Mesendoderm (in vitro differentiated cells): Measurements from ENCODE around the gene POLDIP2.
A peak's percentile ranks its signal among the peaks of the same experiment; 100 is the strongest.

ENCODE experiments used
- DNase-seq: peaks from one replicate; pipeline ENCODE4 v3.0.0; 2013
- H2AK5ac ChIP-seq: 2 replicates; pipeline ENCODE4 v1.6.1; 2013; ENCODE audit warnings: low read length, inconsistent platforms
- H2BK120ac ChIP-seq: 2 replicates; pipeline ENCODE4 v1.6.1; 2013; ENCODE audit warnings: low read depth, mild to moderate bottlenecking, low read length, moderate library complexity, mixed read lengths
- H2BK15ac ChIP-seq: replicated peaks from 2 replicates; pipeline ENCODE4 v1.6.1; 2013; ENCODE audit warnings: low read depth, mild to moderate bottlenecking, moderate library complexity
- H2BK5ac ChIP-seq: 2 replicates; pipeline ENCODE4 v1.6.1; 2013; ENCODE audit warnings: low read length, inconsistent platforms
- H3K18ac ChIP-seq: 2 replicates; pipeline ENCODE4 v1.6.1; 2013; ENCODE audit warnings: mild to moderate bottlenecking, low read length, mixed read lengths
- H3K23ac ChIP-seq: one replicate; pipeline ENCODE4 v1.6.1; 2013; ENCODE audit warnings: low read length
- H3K27ac ChIP-seq: 2 replicates; pipeline ENCODE4 v1.5.1; 2013; ENCODE audit warnings: low read depth, mild to moderate bottlenecking, inconsistent platforms, low read length, moderate library complexity
- H3K27me3 ChIP-seq: 2 replicates; pipeline ENCODE4 v1.6.1; 2013; ENCODE audit warnings: low read length, control low read depth, mild to moderate bottlenecking, inconsistent platforms; ENCODE audit not compliant: insufficient read depth, poor library complexity
- H3K36me3 ChIP-seq: 2 replicates; pipeline ENCODE4 v1.6.1; 2013; ENCODE audit warnings: low read length, inconsistent platforms; ENCODE audit not compliant: control insufficient read depth, insufficient read depth
- H3K4ac ChIP-seq: one replicate; pipeline ENCODE4 v1.6.1; 2013; ENCODE audit warnings: low read depth, mild to moderate bottlenecking, low read length, moderate library complexity
- H3K4me1 ChIP-seq: 2 replicates; pipeline ENCODE4 v1.6.1; 2013; ENCODE audit warnings: low read depth, low read length, inconsistent platforms; ENCODE audit not compliant: control insufficient read depth
- H3K4me2 ChIP-seq: 2 replicates; pipeline ENCODE4 v1.6.1; 2013; ENCODE audit warnings: low read length
- H3K4me3 ChIP-seq: 2 replicates; pipeline ENCODE4 v1.5.1; 2013; ENCODE audit warnings: mild to moderate bottlenecking, low read length
- H3K56ac ChIP-seq: one replicate; pipeline ENCODE4 v1.6.1; 2013; ENCODE audit warnings: low read length
- H3K79me1 ChIP-seq: 2 replicates; pipeline ENCODE4 v1.6.1; 2013; ENCODE audit warnings: low read length, inconsistent platforms
- H3K79me2 ChIP-seq: 2 replicates; pipeline ENCODE4 v1.6.1; 2013; ENCODE audit warnings: mild to moderate bottlenecking, low read length; ENCODE audit not compliant: control insufficient read depth, insufficient read depth
- H3K9ac ChIP-seq: 2 replicates; pipeline ENCODE4 v1.6.1; 2013; ENCODE audit warnings: low read length, inconsistent platforms
- H4K5ac ChIP-seq: one replicate; pipeline ENCODE4 v1.6.1; 2013; ENCODE audit warnings: low read length
- H4K8ac ChIP-seq: one replicate; pipeline ENCODE4 v1.6.1; 2013; ENCODE audit warnings: low read depth, mild to moderate bottlenecking, control low read depth, low read length, moderate library complexity
- WGBS: extraction: QIAGEN DNeasy Blood & Tissue Kit; methylation state at CpG from one replicate; pipeline ENCODE4 v1.1.7; 2013; ENCODE audit warnings: low lambda C conversion rate, missing lambda C conversion rate; ENCODE audit not compliant: insufficient coverage; ENCODE audit errors: extremely low coverage; 5-methylcytosine and 5-hydroxymethylcytosine counted together

POLDIP2 gene

DNA sequence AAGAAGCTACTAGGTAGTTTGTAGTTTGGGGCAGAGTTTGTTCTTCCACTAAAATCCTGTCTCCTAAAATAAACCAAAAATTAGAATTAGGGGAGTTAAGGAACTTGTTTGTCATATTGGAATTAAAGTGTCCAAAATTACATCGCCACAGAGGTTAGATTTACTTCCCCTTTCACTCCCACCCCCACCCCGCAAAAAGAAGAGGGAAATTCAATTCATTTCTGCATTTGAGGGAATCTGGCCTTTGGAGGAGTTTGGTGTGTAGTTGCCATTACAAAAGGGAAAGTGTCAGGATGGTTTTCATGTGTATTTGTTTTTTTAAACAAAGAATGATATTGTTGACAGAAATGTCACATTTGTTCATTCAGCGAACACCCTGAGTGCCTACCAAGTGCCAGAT, 32.5 kb downstream of the POLDIP2 start:
- Histone ChIP-seq H2BK120ac (no peak overlapping the region), H3K4me3 (no peak overlapping the region), H3K4me2 (no peak overlapping the region), H2AK5ac (no peak overlapping the region), H3K56ac (no peak overlapping the region), H3K79me2 (peaks cover 55% of the 10 kb centered on the region), H3K4me1 (peaks cover 5% of the 10 kb centered on the region), H3K9ac (peak overlapping the region; percentile 4), H3K4ac (no peak overlapping the region), H2BK15ac (no peak overlapping the region), H3K27ac (no peak overlapping the region), H3K18ac (no peak overlapping the region), H3K27me3 (no peaks in the 10 kb centered on the region), H3K79me1 (peaks cover 16% of the 10 kb centered on the region), H3K23ac (no peak overlapping the region), H4K5ac (no peak overlapping the region), H2BK5ac (no peak overlapping the region), H3K36me3 (peaks cover 11% of the 10 kb centered on the region), H4K8ac (no peak overlapping the region)
- DNase-seq, result no peak
- WGBS, result no CpG with 5 or more reads among the region's 3 CpGs

DNA sequence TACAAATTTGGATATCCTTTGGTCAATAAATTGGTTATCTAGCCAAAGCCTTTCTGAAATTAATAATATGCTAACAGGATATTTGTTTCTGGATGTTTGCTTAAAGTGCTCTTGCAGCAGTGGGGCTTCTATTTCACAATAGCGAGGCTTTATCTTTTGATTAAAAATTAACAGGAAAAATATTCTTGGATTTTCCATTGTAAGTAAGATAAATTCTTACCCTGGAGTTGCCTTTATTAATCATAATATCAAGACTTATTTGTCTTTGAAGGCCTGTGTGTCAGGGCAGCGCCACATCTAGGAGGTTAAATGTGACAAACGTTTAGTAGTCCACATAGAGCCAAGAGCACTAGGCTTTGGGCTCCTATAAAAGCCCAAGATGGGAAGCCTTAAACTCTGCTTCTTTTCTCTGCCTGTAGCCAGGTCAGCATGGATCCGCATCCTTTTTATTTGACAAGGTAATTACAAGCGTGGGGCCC, 33.0 kb downstream of the POLDIP2 start:
- DNase-seq, result no peak
- no peak overlapping the region for H4K5ac ChIP-seq

DNA sequence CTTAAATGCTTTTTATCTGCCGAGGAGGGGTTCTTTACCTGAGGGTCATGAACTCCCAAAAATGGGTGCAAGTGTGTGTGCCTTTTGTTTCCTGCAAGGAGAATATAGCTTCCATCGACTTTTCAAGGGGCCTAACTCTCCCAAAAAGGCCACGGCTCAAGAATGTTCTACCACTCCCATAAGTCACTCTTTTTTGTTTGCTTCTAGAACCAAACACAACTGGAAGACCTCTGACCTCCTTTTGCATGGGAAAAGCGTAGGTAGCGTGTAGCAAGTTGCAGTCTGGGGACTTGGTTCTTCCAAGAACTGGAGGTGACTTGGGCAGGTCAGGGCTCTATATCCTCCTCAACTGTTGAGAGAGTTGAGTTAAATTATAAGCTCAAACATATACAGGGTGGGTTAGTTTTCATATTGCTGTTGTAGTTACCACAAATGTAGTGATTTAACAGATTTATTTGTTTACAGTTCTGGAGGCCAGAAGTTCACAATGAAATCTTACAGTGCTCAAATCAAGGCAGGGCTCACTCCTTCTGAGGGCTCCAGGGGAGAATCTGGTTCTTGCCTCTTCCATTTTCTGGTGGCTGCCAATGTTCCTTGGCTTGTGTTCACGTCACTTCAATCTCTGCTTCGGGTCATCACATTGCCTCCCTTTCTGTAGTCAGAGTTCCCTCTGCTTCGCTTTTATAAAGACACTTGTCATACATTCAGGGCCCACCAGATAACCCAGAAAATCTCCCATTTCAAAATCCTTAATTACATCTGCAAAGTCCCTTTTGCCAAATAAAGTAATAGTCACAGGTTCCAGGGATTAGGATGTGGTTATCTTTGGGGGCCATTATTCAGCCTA, 36.9 kb downstream of the POLDIP2 start:
- H3K4me2 ChIP-seq, result peak overlapping the region; percentile 83
- H3K79me1 ChIP-seq, result peaks cover 11% of the 10 kb centered on the region
- H4K5ac ChIP-seq, result no peak overlapping the region
- no peak overlapping the region for H2BK15ac ChIP-seq
- H3K79me2 ChIP-seq, result peaks cover 56% of the 10 kb centered on the region
- peak overlapping the region; percentile 91 for H3K4me3 ChIP-seq
- H3K27ac ChIP-seq, result no peak overlapping the region
- H3K4ac ChIP-seq, result no peak overlapping the region
- no peak overlapping the region for H3K18ac ChIP-seq
- H2AK5ac ChIP-seq, result peak overlapping the region; percentile 40
- H3K36me3 ChIP-seq, result no peaks in the 10 kb centered on the region
- H3K9ac ChIP-seq, result peak overlapping the region; percentile 88
- H3K23ac ChIP-seq, result no peak overlapping the region
- no CpG with 5 or more reads among the region's 8 CpGs for WGBS
- no peak overlapping the region for H2BK120ac ChIP-seq
- peak overlapping the region; percentile 92 for H3K56ac ChIP-seq
- H2BK5ac ChIP-seq, result no peak overlapping the region
- H3K4me1 ChIP-seq, result peaks cover 7% of the 10 kb centered on the region
- no peak overlapping the region for H4K8ac ChIP-seq
- no peaks in the 10 kb centered on the region for H3K27me3 ChIP-seq
- DNase-seq, result no peak

More for the DNA sequence above, 33.0 kb downstream of the POLDIP2 start:
- Histone ChIP-seq H3K79me1 (peaks cover 17% of the 10 kb centered on the region), H3K4me3 (no peak overlapping the region), H2AK5ac (no peak overlapping the region), H3K36me3 (peaks cover 10% of the 10 kb centered on the region), H2BK5ac (no peak overlapping the region), H3K79me2 (peaks cover 60% of the 10 kb centered on the region), H3K27ac (no peak overlapping the region), H3K27me3 (no peaks in the 10 kb centered on the region), H3K4ac (no peak overlapping the region), H3K23ac (no peak overlapping the region), H2BK15ac (no peak overlapping the region), H4K8ac (no peak overlapping the region), H3K18ac (no peak overlapping the region), H2BK120ac (no peak overlapping the region), H3K4me1 (peaks cover 5% of the 10 kb centered on the region), H3K9ac (peak overlapping the region; percentile 4), H3K4me2 (no peak overlapping the region), H3K56ac (no peak overlapping the region)
- WGBS, result no CpG with 5 or more reads among the region's 5 CpGs

DNA sequence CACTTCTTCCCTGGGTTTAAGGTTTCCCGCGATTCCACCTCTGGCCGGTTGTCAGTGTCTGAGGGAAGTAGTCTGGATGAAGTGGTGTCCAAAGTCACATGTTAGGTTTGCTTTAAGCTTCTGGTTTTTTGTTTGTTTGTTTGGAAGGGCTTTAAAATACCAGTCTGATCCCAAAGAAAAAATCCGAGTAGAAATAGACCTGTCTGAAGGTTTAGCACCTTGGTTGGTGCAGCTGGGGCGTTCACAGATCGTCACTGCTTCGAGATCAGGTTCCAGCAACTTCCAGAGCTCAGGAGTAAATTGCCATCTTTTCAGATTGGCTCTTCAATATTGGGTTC, 37.8 kb downstream of the POLDIP2 start:
- no peak for DNase-seq
- no peak overlapping the region for H2BK15ac ChIP-seq
- peaks cover 6% of the 10 kb centered on the region for H3K79me1 ChIP-seq
- WGBS, result no CpG with 5 or more reads among the region's 7 CpGs
- no peak overlapping the region for H2BK120ac ChIP-seq
- peak overlapping the region; percentile 83 for H3K4me2 ChIP-seq
- H4K5ac ChIP-seq, result peak overlapping the region; percentile 12
- peaks cover 7% of the 10 kb centered on the region for H3K4me1 ChIP-seq
- peak overlapping the region; percentile 66 for H3K27ac ChIP-seq
- H3K9ac ChIP-seq, result peak overlapping the region; percentile 88
- no peak overlapping the region for H2BK5ac ChIP-seq
- peaks cover 47% of the 10 kb centered on the region for H3K79me2 ChIP-seq
- peak overlapping the region; percentile 66 for H3K4ac ChIP-seq
- H3K27me3 ChIP-seq, result no peaks in the 10 kb centered on the region
- peak overlapping the region; percentile 63 for H3K18ac ChIP-seq
- no peak overlapping the region for H4K8ac ChIP-seq
- H3K56ac ChIP-seq, result peak overlapping the region; percentile 92
- H2AK5ac ChIP-seq, result peak overlapping the region; percentile 14
- peak overlapping the region; percentile 91 for H3K4me3 ChIP-seq
- no peak overlapping the region for H3K23ac ChIP-seq
- H3K36me3 ChIP-seq, result no peaks in the 10 kb centered on the region

DNA sequence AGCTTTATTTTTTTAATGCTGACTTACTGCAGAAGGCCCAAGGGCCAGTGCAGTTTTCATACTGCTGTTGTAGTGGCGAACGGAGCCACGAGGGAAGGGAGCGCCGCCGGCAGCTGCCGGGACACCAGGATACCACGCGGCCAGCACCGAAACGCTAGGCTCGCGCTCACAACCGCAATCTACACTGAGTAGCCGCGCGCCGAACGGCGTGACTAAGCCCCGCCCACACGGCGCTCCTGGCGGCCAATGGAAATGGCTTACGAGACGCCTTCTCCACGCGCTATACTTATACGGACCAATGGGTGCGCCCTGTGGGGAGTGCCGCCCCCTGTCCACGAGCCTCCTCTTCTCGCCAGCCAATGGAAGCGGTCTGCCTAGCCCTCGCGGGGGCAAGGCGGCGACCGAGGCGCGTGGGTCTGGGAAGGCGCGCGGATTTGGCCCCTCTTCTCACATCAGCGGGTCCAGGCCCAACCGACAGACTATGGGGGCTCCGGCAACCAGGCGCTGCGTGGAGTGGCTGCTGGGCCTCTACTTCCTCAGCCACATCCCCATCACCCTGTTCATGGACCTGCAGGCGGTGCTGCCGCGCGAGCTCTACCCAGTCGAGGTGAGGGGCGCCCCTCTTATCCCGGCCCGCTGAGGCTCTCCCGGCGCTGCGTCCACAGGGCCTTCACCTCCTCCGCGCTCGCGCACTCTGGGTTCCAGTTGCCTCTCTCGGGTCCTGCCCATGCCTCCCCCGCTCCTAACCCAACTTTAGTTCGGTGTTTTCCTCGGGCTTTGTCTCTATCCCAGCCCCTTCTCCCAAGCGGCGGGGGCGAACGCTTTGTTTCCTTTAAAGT, 38.3 kb downstream of the POLDIP2 start, which contains the start of gene TMEM97:
Gene TMEM97, plus strand, starts transcription at position 442 of the 839 bp plus-strand sequence. Its CDS starts 40 bp downstream, at position 482.
- Histone ChIP-seq H3K4me2 (peak within 1 kb of the TSS; percentile 83), H3K18ac (peak within 1 kb of the TSS; percentile 63), H3K4ac (peak within 1 kb of the TSS; percentile 66), H3K4me3 (peak within 1 kb of the TSS; percentile 91), H2BK15ac (no peak within 1 kb of the TSS), H3K27me3 (no peaks in the 10 kb centered on the region), H3K27ac (peak within 1 kb of the TSS; percentile 66), H3K79me1 (peaks cover 6% of the 10 kb centered on the region), H3K9ac (peak within 1 kb of the TSS; percentile 88), H3K56ac (peak within 1 kb of the TSS; percentile 92), H2BK5ac (peak within 1 kb of the TSS; percentile 39), H2AK5ac (peak within 1 kb of the TSS; percentile 14), H3K23ac (no peak within 1 kb of the TSS), H3K4me1 (peaks cover 7% of the 10 kb centered on the region), H3K79me2 (peaks cover 44% of the 10 kb centered on the region), H3K36me3 (no peaks in the 10 kb centered on the region), H4K8ac (no peak within 1 kb of the TSS), H4K5ac (peak within 1 kb of the TSS; percentile 12), H2BK120ac (no peak within 1 kb of the TSS)
- WGBS, result no CpG with 5 or more reads among the region's 72 CpGs
- peak; percentile 97 for DNase-seq
